Suprapubic skin (tissue), 4 donors: ENCODE results near the gene RTN4R. TPM values are rescaled to one million over a fixed set of nuclear protein-coding genes. Genes with fewer than 3 reads are reported as not detected.

Experiments
- DNase-seq, 2 donors: peaks; one replicate each; pipeline ENCODE4 v3.0.0-alpha.2; 2019; ENCODE audit warnings: low spot score in 2 of 2
- H3K27ac ChIP-seq: fragments of 200-600 bp; sonication (generic); one replicate; pipeline ENCODE4 v1.5.1; 2019
- H3K27me3 ChIP-seq: fragments of 200-600 bp; sonication (generic); one replicate; pipeline ENCODE4 v1.5.1; 2019
- H3K36me3 ChIP-seq: fragments of 200-600 bp; sonication (generic); one replicate; pipeline ENCODE4 v1.5.1; 2019
- H3K4me1 ChIP-seq: fragments of 200-600 bp; sonication (generic); one replicate; pipeline ENCODE4 v1.5.1; 2019
- H3K4me3 ChIP-seq: fragments of 200-600 bp; sonication (generic); one replicate; pipeline ENCODE4 v1.5.1; 2019; ENCODE audit warnings: mild to moderate bottlenecking
- H3K9me3 ChIP-seq: fragments of 200-600 bp; sonication (generic); one replicate; pipeline ENCODE4 v1.5.1; 2019
- CTCF ChIP-seq, 2 donors: fragments of 200-600 bp in 1 of 2; fragments of 450-650 bp in 1 of 2; sonication (generic) in 1 of 2; IDR thresholded peaks; one replicate each; pipeline ENCODE4 v1.5.1; 2016 to 2019; ENCODE audit warnings: antibody characterized with exemption in 2 of 2, mild to moderate bottlenecking in 1 of 2, moderate library complexity in 1 of 2
- EP300 ChIP-seq: sonication (generic); formaldehyde crosslinking; IDR thresholded peaks from one replicate; pipeline ENCODE4 v1.6.1; 2017; ENCODE audit warnings: antibody characterized with exemption
- POLR2A ChIP-seq, 2 donors: fragments of 450-650 bp; IDR thresholded peaks; one replicate each; pipeline ENCODE4 v1.6.1; 2017; ENCODE audit warnings: antibody characterized with exemption in 2 of 2, mild to moderate bottlenecking in 2 of 2, moderate library complexity in 2 of 2
- POLR2AphosphoS5 ChIP-seq, 3 donors: sonication (generic); formaldehyde crosslinking; IDR thresholded peaks; one replicate each; pipeline ENCODE4 v1.6.1; 2017; ENCODE audit warnings: antibody characterized with exemption in 3 of 3
- WGBS: methylation state at CpG from one replicate; pipeline ENCODE4 v1.1.5; 2018; 5-methylcytosine and 5-hydroxymethylcytosine counted together
- total RNA-seq, 4 donors: library from RNA; depleted of rRNA; stranded (reverse); fragments of >200 nt; gene quantifications; one replicate each; pipeline ENCODE4 v1.1.0, GENCODE V29; 2016

RTN4R gene
- total RNA-seq, 4 donors from 2014 or later: 5.0 to 12.2 (median 9.2) TPM

- TF ChIP-seq EP300 (no peak), POLR2AphosphoS5 (IDR thresholded peaks at IDR 0.05) (no peak), CTCF (IDR thresholded peaks at IDR 0.05) (no peak), POLR2A (IDR thresholded peaks at IDR 0.05) (no peak)
These were observed 29.4 kb upstream of the RTN4R start for GRCh38 chr22:20297414-20298109.

GRCh38 chr22:20296598-20296997 is 28.5 kb upstream of the RTN4R start:
- Histone ChIP-seq H3K4me1 (peaks cover 21% of the 10 kb centered on the region), H3K27ac (no peak overlapping the region), H3K36me3 (no peaks in the 10 kb centered on the region), H3K9me3 (no peaks in the 10 kb centered on the region), H3K27me3 (peaks cover 8% of the 10 kb centered on the region), H3K4me3 (no peak overlapping the region)
- no peak for TF ChIP-seq POLR2A (IDR thresholded peaks at IDR 0.05)
- no peak for TF ChIP-seq CTCF (IDR thresholded peaks at IDR 0.05)
- TF ChIP-seq EP300: no peak
- no peak for TF ChIP-seq POLR2AphosphoS5 (IDR thresholded peaks at IDR 0.05)
- no peak for DNase-seq
- 84% methylated on average over 9 of the region's 9 CpGs for WGBS

More at GRCh38 chr22:20297414-20298109, 29.4 kb upstream of the RTN4R start:
- H3K27me3 ChIP-seq: peaks cover 17% of the 10 kb centered on the region
- 69% methylated on average over 5 of the region's 9 CpGs for WGBS
- H3K4me1 ChIP-seq: peaks cover 21% of the 10 kb centered on the region
- H3K36me3 ChIP-seq: no peaks in the 10 kb centered on the region
- no peak overlapping the region for H3K4me3 ChIP-seq
- H3K9me3 ChIP-seq: no peaks in the 10 kb centered on the region
- no peak overlapping the region for H3K27ac ChIP-seq
- no peak for DNase-seq

- WGBS: 76% methylated on average over 11 of the region's 12 CpGs
- no peak for TF ChIP-seq POLR2AphosphoS5 (IDR thresholded peaks at IDR 0.05)
- no peak for TF ChIP-seq POLR2A (IDR thresholded peaks at IDR 0.05)
- TF ChIP-seq EP300: no peak
- TF ChIP-seq CTCF (IDR thresholded peaks at IDR 0.05): no peak
These were observed 27.3 kb upstream of the RTN4R start for GRCh38 chr22:20295262-20296064.

GRCh38 chr22:20292673-20293232 is 24.6 kb upstream of the RTN4R start:
- Histone ChIP-seq H3K27ac (no peak overlapping the region), H3K4me3 (no peak overlapping the region), H3K4me1 (no peaks in the 10 kb centered on the region), H3K9me3 (no peaks in the 10 kb centered on the region), H3K27me3 (peaks cover 14% of the 10 kb centered on the region), H3K36me3 (no peaks in the 10 kb centered on the region)
- DNase-seq: no peak
- TF ChIP-seq EP300 (no peak), POLR2A (IDR thresholded peaks at IDR 0.05) (no peak), POLR2AphosphoS5 (IDR thresholded peaks at IDR 0.05) (no peak), CTCF (IDR thresholded peaks at IDR 0.05) (no peak)
- WGBS: 60% methylated on average over 12 of the region's 13 CpGs

More at GRCh38 chr22:20295262-20296064, 27.3 kb upstream of the RTN4R start:
- H3K27me3 ChIP-seq: peaks cover 8% of the 10 kb centered on the region
- H3K4me3 ChIP-seq: no peak overlapping the region
- no peak overlapping the region for H3K27ac ChIP-seq
- no peaks in the 10 kb centered on the region for H3K36me3 ChIP-seq
- H3K9me3 ChIP-seq: no peaks in the 10 kb centered on the region
- no peak for DNase-seq
- peaks cover 21% of the 10 kb centered on the region for H3K4me1 ChIP-seq

- TF ChIP-seq CTCF (IDR thresholded peaks at IDR 0.05) (no peak), POLR2A (IDR thresholded peaks at IDR 0.05) (no peak), POLR2AphosphoS5 (IDR thresholded peaks at IDR 0.05) (no peak), EP300 (no peak)
- no peak for DNase-seq
- H3K36me3 ChIP-seq: no peaks in the 10 kb centered on the region
- H3K27me3 ChIP-seq: peaks cover 14% of the 10 kb centered on the region
- H3K4me3 ChIP-seq: no peak overlapping the region
- no peak overlapping the region for H3K27ac ChIP-seq
- no peaks in the 10 kb centered on the region for H3K9me3 ChIP-seq
- H3K4me1 ChIP-seq: no peaks in the 10 kb centered on the region
- WGBS: 74% methylated on average over 5 of the region's 5 CpGs
These were observed 24.0 kb upstream of the RTN4R start for GRCh38 chr22:20292108-20292507.
